Measurements from ENCODE around the gene ILDR1. TPM values are rescaled to one million over a fixed set of nuclear protein-coding genes. Genes with fewer than 3 reads are reported as not detected.

ILDR1 gene
- total and polyA plus RNA-seq, 10 of the 15 experiments (the other 5 are each of a cell fraction or from before 2014, with no cell fraction given), result 1.3 to 12.0 (median 7.0) TPM

- Histone ChIP-seq H3K9ac (ENCODE audit: control insufficient read depth, insufficient read depth, low read length) (peak overlapping the region; percentile 29; the same call in 1 of the 2 replicates), H3K36me3 (ENCODE audit: control insufficient read depth in 2 of 2, insufficient read depth in 2 of 2, low read length in 1 of 2) (peaks cover 9 to 17% of the 10 kb centered on the region in 2 experiments; a peak in 3 of 4 replicates), H3K4me2 (ENCODE audit: control insufficient read depth, insufficient read depth) (peak overlapping the region; percentile 71), H3K79me2 (ENCODE audit: control insufficient read depth, insufficient read depth, low read length) (peaks cover 2% of the 10 kb centered on the region), H3K9me3 (replicated peaks; ENCODE audit: control insufficient read depth, insufficient read depth, low read length) (no peaks in the 10 kb centered on the region), H3K4me1 (ENCODE audit: control insufficient read depth, insufficient read depth, low read length) (peaks cover 66% of the 10 kb centered on the region), H4K20me1 (ENCODE audit: control insufficient read depth, insufficient read depth) (no peaks in the 10 kb centered on the region; the same call in 1 of the 2 replicates), H3K4me3 (0 out of 2 replicates have a peak overlapping the region, but pooled peaks have one; percentile 32), H3K27ac (ENCODE audit: control insufficient read depth, insufficient read depth) (peak overlapping the region; percentile 67), H3K27me3 (replicated peaks in 1 of 2; ENCODE audit: control insufficient read depth in 2 of 2, insufficient read depth in 2 of 2, low read length in 1 of 2) (no peaks in the 10 kb centered on the region), H2AFZ (ENCODE audit: control insufficient read depth, low read depth, low read length) (peak overlapping the region; percentile 48)
- DNase-seq (ENCODE audit: low read depth, low spot score), result peak; percentile 74
- 31% methylated on average over 14 of the region's 14 CpGs for WGBS (ENCODE audit: insufficient coverage, insufficient replicate concordance, low lambda C conversion rate, missing lambda C conversion rate)
- no peak for FAIRE-seq
- intact Hi-C loops (cut with micrococcal nuclease; ENCODE audit: unreplicated experiment), result loop anchor here (5.0 to 10.0 kb wide), 5 partner anchors 37 to 448 kb away; partner anchors contain the start of genes CD86, HCLS1 and POLQ
- ChIA-PET POLR2A (interaction anchor here (0.6 to 5.5 kb wide), 12 partner anchors 9 to 96 kb away, joined by 3 to 30 read pairs (median 6); no protein-coding TSS in a partner anchor), SMC1A (ENCODE audit: uncharacterized antibody, unreplicated experiment) (interaction anchor here (0.7 to 28.1 kb wide), 31 partner anchors 9 to 448 kb away, joined by 3 to 882 read pairs (median 5); partner anchors contain the start of genes CD86, HCLS1 and ILDR1), CTCF (interaction anchor here (0.7 to 4.9 kb wide), 45 partner anchors 9 to 448 kb away, joined by 3 to 73 read pairs (median 6); partner anchors contain the start of genes CD86 and POLQ), RAD21 (ENCODE audit: unreplicated experiment) (interaction anchor here (0.7 to 12.6 kb wide), 31 partner anchors 10 to 445 kb away, joined by 3 to 137 read pairs (median 5); partner anchors contain the start of genes CD86, GOLGB1, ILDR1 and SLC15A2)
- ATAC-seq, result peak; percentile 72
- no TSS peak for BruUV-seq (replicated peaks)
- in situ Hi-C loops (cut with MboI), result loop anchor here (5.0 kb wide), 1 partner anchor 448 kb away; the partner anchor contains the start of gene POLQ
- TF ChIP-seq ZNF622 (IDR thresholded peaks at IDR 0.05) (no peak), CHD2 (IDR thresholded peaks at IDR 0.05; ENCODE audit: borderline replicate concordance, low read depth, low read length) (no peak), ZNF217 (IDR thresholded peaks at IDR 0.05) (0 out of 2 replicates have a peak, but pooled peaks have one; percentile 54), SPI1 (IDR thresholded peaks at IDR 0.05; ENCODE audit: borderline replicate concordance, insufficient read depth, low read depth, low read length) (peak; percentile 85), NR2F1 (conservative IDR thresholded peaks at IDR 0.05) (0 out of 2 replicates have a peak, but pooled peaks have one; percentile 15), SIN3A (IDR thresholded peaks at IDR 0.05; ENCODE audit: low read depth, low read length) (no peak), ZSCAN29 (IDR thresholded peaks at IDR 0.05) (no peak), TCF7 (IDR thresholded peaks at IDR 0.05; ENCODE audit: borderline replicate concordance) (no peak)
- TF ChIP-seq, protein P1, sequence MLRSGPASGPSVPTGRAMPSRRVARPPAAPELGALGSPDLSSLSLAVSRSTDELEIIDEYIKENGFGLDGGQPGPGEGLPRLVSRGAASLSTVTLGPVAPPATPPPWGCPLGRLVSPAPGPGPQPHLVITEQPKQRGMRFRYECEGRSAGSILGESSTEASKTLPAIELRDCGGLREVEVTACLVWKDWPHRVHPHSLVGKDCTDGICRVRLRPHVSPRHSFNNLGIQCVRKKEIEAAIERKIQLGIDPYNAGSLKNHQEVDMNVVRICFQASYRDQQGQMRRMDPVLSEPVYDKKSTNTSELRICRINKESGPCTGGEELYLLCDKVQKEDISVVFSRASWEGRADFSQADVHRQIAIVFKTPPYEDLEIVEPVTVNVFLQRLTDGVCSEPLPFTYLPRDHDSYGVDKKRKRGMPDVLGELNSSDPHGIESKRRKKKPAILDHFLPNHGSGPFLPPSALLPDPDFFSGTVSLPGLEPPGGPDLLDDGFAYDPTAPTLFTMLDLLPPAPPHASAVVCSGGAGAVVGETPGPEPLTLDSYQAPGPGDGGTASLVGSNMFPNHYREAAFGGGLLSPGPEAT (IDR thresholded peaks at IDR 0.05; ENCODE audit: low read depth), result peak; percentile 74
- TF ChIP-seq, protein P2, sequence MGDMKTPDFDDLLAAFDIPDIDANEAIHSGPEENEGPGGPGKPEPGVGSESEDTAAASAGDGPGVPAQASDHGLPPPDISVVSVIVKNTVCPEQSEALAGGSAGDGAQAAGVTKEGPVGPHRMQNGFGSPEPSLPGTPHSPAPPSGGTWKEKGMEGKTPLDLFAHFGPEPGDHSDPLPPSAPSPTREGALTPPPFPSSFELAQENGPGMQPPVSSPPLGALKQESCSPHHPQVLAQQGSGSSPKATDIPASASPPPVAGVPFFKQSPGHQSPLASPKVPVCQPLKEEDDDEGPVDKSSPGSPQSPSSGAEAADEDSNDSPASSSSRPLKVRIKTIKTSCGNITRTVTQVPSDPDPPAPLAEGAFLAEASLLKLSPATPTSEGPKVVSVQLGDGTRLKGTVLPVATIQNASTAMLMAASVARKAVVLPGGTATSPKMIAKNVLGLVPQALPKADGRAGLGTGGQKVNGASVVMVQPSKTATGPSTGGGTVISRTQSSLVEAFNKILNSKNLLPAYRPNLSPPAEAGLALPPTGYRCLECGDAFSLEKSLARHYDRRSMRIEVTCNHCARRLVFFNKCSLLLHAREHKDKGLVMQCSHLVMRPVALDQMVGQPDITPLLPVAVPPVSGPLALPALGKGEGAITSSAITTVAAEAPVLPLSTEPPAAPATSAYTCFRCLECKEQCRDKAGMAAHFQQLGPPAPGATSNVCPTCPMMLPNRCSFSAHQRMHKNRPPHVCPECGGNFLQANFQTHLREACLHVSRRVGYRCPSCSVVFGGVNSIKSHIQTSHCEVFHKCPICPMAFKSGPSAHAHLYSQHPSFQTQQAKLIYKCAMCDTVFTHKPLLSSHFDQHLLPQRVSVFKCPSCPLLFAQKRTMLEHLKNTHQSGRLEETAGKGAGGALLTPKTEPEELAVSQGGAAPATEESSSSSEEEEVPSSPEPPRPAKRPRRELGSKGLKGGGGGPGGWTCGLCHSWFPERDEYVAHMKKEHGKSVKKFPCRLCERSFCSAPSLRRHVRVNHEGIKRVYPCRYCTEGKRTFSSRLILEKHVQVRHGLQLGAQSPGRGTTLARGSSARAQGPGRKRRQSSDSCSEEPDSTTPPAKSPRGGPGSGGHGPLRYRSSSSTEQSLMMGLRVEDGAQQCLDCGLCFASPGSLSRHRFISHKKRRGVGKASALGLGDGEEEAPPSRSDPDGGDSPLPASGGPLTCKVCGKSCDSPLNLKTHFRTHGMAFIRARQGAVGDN (IDR thresholded peaks at IDR 0.05), result peak; percentile 78; the same call in 1 of the 2 replicates
- TF ChIP-seq, protein P3, sequence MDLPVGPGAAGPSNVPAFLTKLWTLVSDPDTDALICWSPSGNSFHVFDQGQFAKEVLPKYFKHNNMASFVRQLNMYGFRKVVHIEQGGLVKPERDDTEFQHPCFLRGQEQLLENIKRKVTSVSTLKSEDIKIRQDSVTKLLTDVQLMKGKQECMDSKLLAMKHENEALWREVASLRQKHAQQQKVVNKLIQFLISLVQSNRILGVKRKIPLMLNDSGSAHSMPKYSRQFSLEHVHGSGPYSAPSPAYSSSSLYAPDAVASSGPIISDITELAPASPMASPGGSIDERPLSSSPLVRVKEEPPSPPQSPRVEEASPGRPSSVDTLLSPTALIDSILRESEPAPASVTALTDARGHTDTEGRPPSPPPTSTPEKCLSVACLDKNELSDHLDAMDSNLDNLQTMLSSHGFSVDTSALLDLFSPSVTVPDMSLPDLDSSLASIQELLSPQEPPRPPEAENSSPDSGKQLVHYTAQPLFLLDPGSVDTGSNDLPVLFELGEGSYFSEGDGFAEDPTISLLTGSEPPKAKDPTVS (IDR thresholded peaks at IDR 0.05; ENCODE audit: low read depth, low read length), result no peak
- TF ChIP-seq, protein P4, sequence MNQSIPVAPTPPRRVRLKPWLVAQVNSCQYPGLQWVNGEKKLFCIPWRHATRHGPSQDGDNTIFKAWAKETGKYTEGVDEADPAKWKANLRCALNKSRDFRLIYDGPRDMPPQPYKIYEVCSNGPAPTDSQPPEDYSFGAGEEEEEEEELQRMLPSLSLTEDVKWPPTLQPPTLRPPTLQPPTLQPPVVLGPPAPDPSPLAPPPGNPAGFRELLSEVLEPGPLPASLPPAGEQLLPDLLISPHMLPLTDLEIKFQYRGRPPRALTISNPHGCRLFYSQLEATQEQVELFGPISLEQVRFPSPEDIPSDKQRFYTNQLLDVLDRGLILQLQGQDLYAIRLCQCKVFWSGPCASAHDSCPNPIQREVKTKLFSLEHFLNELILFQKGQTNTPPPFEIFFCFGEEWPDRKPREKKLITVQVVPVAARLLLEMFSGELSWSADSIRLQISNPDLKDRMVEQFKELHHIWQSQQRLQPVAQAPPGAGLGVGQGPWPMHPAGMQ (IDR thresholded peaks at IDR 0.05; ENCODE audit: borderline replicate concordance), result no peak
These were observed 26.6 kb downstream of the ILDR1 start for GRCh38 chr3:121995161-121996137.
